Caki2 (cell line): Measurements from ENCODE around the gene SERPINI1. TPM values are rescaled to one million over a fixed set of nuclear protein-coding genes. Genes with fewer than 3 reads are reported as not detected.
A peak's percentile ranks its signal among the peaks of the same experiment; 100 is the strongest.

Experiments used
- DNase-seq: peaks from one replicate; pipeline ENCODE4 v3.0.0-alpha.2; 2015; ENCODE audit warnings: low read depth
- in situ Hi-C: cut with HindIII; loops from 2 replicates; pipeline ENCODE4 v1.10.0; 2016; ENCODE audit warnings: low sequenced_read_pairs, low pct_unique_long_range_greater_than_20kb, mixed read lengths
- total RNA-seq: library from RNA; depleted of rRNA; stranded (reverse); fragments of >200 nt; shearing (Covaris generic); gene quantifications from 2 replicates; pipeline ENCODE4 v1.2.3, GENCODE V29; 2014; ENCODE audit warnings: low replicate concordance

Gene SERPINI1
- total RNA-seq, 1 experiment from 2014 or later: 0.51 TPM

- no peak for DNase-seq
- in situ Hi-C loops: no loop called here
Observed at GRCh38 chr3:167732313-167733065, 3.0 kb upstream of the SERPINI1 start.

GRCh38 chr3:167733961-167734497 lies 1.5 kb upstream of the SERPINI1 start:
- no peak for DNase-seq
- in situ Hi-C loops: no loop called here

DNA sequence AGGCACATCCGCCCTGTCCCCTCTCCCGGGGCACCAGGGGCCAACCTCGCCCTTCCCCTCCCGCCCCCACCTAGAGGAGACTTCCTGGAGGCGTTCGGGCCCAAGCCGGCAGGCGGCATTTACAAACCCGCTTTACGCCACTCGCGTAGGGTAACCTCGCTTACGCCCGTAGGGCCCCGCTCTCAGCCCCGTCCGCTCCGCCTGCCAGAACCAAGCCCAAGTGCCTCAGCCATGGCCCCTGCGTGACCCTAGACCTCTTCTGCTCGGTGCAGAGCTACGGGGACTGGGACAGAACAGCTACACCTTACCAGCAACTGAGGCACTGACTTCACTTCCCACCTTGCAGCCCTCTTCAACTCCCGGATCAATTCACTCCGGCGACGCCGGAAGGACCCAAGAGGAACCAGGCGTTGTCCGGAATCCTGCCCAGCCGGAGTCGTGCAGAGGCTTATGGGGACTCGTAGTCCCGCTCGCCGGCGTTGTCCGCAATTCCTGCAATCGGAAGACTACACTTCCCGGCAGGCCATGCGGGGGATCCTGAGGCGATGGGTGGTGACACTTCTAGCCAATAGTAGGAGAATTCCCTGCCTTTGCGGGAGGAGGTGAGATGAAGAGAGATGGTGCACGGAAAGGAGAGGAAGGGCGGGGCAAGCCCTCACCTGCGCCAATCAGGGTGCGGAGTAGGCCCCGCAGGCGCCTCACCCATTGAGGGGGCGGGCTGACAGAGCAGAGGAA lies 856 bp upstream of the SERPINI1 start, which contains the start of gene PDCD10:
TSS of gene PDCD10 (minus strand) at position 395 of the 735 bp plus-strand sequence. CDS start 14,735 bp downstream, outside the sequence.
- in situ Hi-C loops: no loop called here
- peak; percentile 100 for DNase-seq

DNA sequence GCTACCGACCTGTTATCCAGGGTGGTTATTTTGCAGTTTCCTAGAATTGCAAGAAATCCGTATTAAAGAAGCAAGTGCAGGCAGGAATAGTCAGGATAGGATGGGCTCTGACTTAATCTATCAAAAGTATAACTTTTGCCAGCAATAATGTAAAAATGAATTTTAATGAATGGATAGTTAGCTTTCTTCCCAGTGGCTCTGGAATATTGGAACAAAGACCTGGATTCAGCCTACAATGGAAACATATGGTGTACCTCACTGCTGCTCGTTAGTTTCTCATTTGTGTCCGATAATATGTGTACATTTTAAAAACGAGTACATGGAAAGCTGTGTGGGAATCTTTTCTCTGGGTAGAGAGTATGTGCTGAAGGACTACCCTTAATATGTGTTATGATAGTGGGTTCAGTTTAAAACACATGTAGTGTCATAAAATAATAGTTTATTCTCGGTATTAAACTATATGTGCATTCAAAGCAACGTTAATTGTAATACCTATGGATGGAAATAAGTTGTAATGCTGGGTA lies 805 bp downstream of the SERPINI1 start:
- DNase-seq: no peak
- in situ Hi-C loops: no loop called here

DNA sequence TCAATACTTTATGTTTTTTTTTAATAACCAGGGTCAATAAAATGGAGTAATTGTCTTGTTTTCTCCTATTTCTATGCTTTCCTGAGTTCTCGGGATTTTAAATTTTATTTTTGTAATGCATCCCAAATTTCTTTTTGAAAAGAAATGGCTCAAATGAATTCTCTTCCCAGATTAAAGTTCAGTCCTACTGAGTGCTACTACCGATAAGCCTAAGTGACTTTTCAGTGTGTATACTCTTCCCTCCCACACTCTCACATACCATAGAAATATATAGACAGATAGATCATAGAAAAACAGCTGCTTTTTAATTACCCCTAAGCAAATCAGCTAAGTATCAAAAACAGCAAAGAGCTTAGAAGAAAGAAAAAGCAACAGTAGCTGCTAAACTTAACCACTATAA lies 1.5 kb downstream of the SERPINI1 start:
- in situ Hi-C loops: no loop called here
- DNase-seq: no peak

- DNase-seq: no peak
- in situ Hi-C loops: no loop called here
Observed at GRCh38 chr3:167738037-167738436, 2.5 kb downstream of the SERPINI1 start.

GRCh38 chr3:167739190-167739810 lies 3.8 kb downstream of the SERPINI1 start:
- no peak for DNase-seq
- in situ Hi-C loops: no loop called here

GRCh38 chr3:167740961-167741587 lies 5.6 kb downstream of the SERPINI1 start:
- peak; percentile 31 for DNase-seq
- in situ Hi-C loops: no loop called here

- DNase-seq: no peak
- in situ Hi-C loops: no loop called here
Observed at GRCh38 chr3:167742338-167742737, 6.8 kb downstream of the SERPINI1 start.

GRCh38 chr3:167743799-167744198 lies 8.3 kb downstream of the SERPINI1 start:
- in situ Hi-C loops: no loop called here
- no peak for DNase-seq

GRCh38 chr3:167749209-167749608 lies 13.7 kb downstream of the SERPINI1 start:
- no peak for DNase-seq
- in situ Hi-C loops: no loop called here

DNA sequence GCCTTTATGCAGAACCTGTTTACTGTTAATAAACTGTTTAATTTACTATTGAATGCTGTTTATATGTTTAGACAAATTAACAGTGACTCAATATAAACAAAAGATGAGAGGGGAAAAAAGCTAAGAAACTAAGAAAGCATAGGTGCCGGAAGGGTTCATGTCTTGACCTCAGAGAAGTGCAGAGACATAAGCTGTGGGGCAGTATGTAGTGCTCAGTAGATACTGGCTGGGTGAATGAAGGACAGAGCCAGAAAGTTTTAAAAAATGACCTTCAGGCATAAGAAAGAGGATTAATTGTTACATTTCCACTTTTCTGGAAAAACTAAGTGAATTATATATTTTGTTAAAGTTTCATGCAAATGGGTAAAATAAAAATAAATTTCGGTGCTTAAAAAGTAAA lies 14.2 kb downstream of the SERPINI1 start:
- DNase-seq: no peak
- in situ Hi-C loops: no loop called here

DNA sequence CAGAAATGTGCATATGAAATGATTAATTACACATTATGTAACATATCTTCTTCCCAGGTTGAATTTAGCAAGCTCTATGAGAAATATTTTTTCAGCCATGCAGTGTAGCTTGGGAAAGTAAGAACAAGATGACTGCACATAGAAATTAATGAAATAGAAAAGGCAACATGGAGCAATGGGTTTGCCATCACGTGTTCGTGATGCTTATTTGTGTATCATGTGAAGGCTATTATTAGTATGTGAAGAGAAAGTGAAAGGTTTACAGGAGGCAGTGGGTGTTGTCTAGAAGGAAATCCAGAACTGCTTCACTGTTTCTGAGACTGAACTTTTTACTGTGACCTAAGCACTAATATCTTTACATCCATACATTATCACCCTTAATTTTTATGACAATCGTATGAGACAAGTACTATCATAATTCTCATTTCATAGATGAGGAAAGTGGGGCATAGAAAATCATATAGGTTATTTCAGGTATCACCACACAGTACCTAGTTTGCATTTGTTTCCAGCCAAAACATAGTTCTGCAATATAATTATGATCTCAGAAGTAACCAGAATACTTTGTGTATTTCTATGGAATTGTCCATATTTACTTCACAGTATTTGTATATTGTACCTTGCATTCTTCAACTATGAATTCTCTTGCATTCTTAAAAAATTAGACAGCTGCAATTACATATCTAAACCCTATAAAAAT lies 14.9 kb downstream of the SERPINI1 start:
- in situ Hi-C loops: no loop called here
- DNase-seq: no peak

- DNase-seq: no peak
- in situ Hi-C loops: no loop called here
Observed at GRCh38 chr3:167754049-167754448, 18.5 kb downstream of the SERPINI1 start.

- no peak for DNase-seq
- in situ Hi-C loops: no loop called here
Observed at GRCh38 chr3:167761302-167761701, 25.8 kb downstream of the SERPINI1 start.

GRCh38 chr3:167762296-167762695 lies 26.8 kb downstream of the SERPINI1 start:
- no peak for DNase-seq
- in situ Hi-C loops: no loop called here

DNA sequence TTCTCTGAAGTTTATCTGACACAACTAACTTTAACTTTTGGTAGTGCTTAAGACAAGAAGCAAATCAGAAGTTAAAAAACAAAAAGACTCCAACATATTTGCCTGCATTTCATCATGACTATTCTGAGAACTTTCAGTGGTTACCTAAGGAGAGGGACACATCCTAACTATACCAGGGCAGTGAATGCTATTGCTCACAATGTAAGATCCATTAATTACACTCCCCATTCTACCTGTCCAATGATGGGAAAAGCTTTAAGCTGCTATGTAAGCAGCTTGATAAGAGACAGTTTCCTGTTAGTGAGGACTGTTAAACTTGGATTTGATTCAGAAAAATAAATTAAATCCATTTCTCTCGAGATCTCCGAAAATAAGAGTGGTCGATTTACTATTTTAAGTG lies 37.5 kb downstream of the SERPINI1 start:
- in situ Hi-C loops: no loop called here
- DNase-seq: no peak

GRCh38 chr3:167773584-167773983 lies 38.1 kb downstream of the SERPINI1 start:
- in situ Hi-C loops: no loop called here
- no peak for DNase-seq
